DMS 273 (cell line): ENCODE results near the gene C9orf50.
"Not testable (repeated sequence)": the region's sequence is repeated elsewhere in the genome, so short reads cannot be mapped to it uniquely, and the experiment has no call there.

Source experiments
- DNase-seq: peaks from one replicate; lab custom pipeline; 2025; ENCODE audit not compliant: unreplicated experiment; lab: John Stamatoyannopoulos, UW

C9orf50 gene

DNA sequence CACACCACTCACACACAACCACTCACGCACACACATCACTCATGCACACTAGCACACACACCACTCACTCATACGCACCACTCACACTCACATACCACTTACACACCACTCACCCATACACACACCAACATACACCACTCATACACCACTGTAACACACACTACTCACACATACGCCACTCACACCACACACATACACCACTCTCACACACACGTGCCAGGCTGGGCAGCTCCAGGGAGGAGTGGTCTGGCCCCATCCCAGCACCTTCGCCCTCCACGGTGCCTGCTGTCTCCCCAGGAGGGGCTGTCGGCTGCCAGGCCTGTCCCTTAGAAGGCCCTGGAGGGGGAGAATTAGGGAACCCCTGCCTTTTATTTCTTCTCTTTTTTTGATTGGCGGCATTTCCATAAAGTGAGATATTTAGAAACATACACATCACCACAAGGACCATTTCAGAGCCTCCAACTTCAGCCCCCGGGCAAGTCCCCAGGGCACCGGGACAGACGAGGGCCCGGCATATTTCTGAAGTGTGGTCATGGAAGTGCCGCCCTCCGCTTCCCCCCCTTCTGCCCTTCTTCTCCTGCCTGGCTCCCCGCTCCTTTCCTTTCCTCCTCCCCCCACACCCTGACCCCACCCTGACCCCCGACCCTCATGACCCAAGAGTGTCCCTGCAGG is 27.3 kb upstream of the C9orf50 start:
- no peak for DNase-seq

DNA sequence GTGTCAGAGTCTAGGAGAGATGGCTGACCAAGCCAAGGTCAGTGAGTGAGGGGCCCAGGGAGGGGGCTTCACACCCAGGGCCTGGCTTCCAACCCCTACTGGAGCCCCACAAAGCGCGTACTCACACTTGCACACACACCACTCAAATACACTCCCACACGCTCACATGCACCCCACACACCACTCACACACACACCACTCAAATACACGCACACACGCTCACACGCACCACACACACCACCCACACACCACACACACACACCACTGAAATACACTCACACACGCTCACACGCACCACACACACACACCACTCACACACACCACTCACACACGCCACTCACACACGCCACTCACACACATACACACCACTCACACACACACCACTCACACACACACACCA is 26.7 kb upstream of the C9orf50 start:
- DNase-seq: no peak

DNA sequence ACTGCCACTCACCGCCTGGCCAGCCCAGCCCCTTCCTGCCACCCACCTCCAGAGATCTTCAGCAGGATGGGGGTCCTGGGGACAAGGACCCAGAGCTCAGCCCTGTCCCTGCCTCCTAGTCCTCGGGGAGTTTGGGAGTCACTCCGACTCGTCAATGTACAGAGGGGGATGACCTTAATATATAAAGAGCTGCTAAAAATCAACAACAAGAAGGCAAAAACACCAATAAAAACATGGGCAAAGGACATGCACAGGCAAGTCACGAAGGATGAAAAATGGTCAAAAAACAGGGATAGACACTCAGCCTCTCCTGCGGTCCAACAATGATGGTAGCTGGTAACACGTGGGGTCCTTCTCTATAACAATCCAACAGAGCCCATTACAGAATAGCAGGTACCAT is 25.8 kb upstream of the C9orf50 start:
- no peak for DNase-seq

- DNase-seq: no peak
Measured at GRCh38 chr9:129646252-129646651, 25.4 kb upstream of the C9orf50 start.

DNA sequence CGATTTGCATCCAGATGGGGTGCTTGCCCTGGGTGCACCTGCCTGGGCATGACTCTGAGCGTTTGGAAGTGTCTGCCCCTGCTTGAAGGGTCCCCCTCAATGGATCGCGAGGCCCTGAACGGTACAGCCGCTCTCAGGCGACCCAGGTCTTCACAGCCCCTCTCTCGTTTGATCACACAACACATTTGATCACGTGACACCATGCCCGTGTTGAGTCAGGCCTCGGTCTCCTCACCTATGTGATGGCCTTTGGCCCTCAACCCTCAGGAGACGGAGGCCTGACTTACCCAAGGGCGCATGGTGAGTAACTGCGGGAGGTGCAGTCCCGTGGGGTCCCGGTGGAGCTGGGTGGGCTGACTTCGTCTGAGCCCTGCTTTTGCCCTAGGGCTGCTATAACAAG is 24.0 kb upstream of the C9orf50 start:
- DNase-seq: no peak

- no peak for DNase-seq
Measured at GRCh38 chr9:129644365-129644764, 23.5 kb upstream of the C9orf50 start.

GRCh38 chr9:129643706-129644105 is 22.8 kb upstream of the C9orf50 start:
- no peak for DNase-seq

DNA sequence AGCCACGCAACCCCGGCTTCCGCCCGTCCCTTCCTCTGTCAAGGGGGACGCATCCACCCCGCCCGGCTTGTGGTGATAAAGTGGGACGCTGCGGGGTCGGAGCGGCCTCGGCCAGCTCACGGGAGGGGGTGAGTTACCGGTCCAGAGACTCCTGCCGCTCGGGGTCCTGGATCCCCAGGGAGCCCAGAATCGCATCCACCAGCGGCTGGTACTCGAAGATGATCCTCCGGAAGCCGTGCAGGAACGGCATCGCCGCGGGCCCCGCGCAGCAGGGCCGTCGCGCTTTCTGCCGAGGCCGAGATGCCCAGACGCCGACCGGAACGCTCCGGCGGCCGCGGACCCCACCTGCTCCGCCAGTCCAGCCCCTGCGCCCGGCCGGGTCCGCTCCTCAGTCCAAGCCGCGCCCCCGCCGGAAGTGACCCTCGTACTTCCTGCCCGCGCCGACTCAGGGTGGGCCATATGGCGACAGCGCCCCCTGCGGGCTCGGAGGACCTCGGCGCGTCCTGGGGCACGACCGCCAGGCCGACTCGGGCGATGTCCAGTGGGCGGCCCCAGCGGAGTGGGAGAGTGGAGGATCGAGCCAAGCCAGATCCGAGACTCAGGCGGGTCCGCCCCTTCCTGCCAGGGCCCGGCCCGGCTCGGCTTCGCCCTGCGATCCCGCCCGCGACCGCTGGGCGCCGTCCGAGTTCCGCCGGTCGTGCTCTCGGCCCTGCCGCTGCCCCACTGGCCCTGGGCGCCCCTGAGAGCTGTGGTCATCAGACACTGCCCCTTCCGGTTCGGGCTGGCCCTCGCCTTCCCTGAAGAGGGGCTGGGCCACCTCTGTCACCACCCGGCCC is 21.1 kb upstream of the C9orf50 start, which contains the start of gene ASB6:
ASB6 (minus strand) TSS at position 402 of the 836 bp plus-strand sequence; CDS start at position 250, 152 bp downstream.
- DNase-seq: peak; percentile 97

DNA sequence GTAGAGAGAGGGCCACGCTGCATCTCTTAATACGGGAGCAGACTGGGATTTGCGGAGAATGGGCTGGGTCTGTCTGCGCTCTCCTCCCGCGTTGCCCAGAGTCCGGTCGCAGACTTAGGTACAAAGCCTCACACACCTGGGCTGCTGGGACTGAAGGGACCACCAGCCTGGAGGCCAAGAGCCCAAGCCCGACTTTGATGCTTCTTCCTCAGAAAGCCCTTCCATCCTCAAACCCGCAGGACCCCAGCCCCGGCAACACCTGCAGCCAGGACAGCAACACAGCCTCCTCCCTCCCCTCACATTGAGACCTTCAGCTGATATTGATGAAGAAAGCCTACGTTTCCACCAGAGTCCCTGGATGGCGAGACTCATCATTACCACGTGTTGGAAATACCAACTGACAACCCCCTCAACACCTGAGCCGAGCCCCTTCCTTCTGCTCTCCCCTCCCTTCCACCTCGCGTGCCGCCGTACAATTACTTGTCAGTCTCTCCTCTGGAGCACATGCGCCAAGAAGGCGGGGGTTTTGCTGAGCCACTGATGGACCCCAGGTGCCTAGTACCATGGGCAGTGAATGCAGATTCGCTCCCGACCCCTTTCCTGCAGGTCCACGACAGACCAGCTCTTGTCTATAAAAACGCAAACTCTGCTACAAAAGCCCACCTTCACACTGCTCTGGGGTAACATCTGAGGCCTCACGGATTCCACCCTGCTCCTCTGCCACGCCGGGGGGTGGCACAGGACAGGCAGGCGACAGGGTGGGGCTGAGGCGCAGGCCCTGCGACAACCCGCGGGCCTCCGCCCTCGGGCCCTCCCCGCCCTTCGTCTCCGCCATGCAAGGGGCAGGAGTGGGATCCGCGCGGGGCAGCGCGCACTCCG is 20.2 kb upstream of the C9orf50 start:
- peak; percentile 39 for DNase-seq

DNA sequence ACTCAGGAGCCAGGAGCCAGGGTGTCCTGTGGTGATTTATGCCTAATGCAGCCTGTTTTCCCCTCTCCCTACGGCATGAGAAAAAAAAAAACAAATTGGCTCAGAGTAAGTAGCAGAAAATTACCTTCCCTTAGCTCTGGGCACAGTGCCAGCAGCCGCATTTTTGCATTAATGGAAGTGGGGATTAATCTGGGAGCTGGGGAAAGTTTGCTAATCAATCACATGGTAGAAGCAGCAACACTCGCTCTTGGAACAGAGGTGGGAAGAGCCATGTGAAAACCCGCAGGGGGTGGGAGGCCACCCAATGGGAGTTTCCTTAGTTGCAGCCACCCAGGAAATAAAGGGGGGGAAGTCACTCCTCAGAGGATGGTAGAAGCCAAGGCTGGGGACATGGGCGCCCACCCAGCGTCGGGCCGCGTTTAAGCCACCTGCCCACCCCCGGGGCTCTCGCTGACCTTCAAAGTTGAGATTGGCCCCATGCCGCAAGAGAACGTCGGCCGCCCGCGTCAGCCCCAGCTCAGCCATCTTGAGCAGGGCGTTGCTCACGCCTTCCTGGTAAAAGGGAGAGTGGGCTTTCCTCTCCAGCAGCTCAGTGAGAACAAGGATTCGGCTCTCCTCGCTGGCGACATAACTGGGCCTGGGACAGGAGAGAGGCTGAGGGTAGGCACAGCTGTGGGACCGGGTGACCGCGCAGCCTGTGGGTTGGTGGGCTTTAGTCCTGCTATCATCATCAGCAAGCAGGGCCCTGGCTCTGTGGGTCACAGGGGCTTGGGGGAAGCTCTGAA is 19.4 kb upstream of the C9orf50 start:
- DNase-seq: peak; percentile 72

DNA sequence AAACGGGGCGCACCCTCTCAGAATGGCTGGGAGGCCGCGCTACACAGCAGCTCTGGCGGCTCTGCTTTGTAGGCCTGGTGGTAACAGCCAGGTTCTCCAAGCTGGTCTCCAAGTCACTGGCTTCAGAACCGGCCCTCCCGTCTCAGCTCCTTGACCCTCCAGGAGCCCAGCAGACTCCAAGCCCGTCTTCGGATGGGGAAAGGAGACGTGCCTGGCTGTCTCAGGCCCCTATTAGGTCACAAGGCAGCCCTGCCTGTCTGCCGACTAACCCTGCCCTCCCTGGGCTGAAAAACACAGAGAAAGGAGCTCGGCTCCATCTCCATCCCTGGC is 18.8 kb upstream of the C9orf50 start:
- no peak for DNase-seq

- DNase-seq: no peak
Measured at GRCh38 chr9:129639034-129639630, 18.2 kb upstream of the C9orf50 start.

- no peak for DNase-seq
Measured at GRCh38 chr9:129637673-129638439, 17.0 kb upstream of the C9orf50 start.

- DNase-seq: no peak
Measured at GRCh38 chr9:129637102-129637501, 16.2 kb upstream of the C9orf50 start.

DNA sequence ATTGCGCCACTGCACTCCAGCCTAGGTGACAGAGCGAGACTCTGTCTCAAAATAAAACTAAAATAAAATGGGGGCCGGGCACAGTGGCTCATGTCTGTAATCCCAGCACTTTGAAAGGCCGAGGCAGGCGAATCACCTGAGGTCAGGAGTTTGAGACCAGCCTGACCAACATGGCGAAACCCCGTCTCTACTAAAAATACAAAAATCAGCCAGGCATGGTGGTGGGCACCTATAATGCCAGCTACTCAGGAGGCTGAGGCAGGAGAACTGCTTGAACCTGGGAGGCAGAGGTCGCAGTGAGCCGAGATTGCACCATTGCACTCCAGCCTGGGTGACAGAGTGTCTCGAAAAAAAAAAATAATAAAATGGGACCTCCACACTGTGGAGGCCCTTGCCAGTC is 15.4 kb upstream of the C9orf50 start:
- not testable (repeated sequence) for DNase-seq

- no peak for DNase-seq
Measured at GRCh38 chr9:129635099-129636065, 14.5 kb upstream of the C9orf50 start.

DNA sequence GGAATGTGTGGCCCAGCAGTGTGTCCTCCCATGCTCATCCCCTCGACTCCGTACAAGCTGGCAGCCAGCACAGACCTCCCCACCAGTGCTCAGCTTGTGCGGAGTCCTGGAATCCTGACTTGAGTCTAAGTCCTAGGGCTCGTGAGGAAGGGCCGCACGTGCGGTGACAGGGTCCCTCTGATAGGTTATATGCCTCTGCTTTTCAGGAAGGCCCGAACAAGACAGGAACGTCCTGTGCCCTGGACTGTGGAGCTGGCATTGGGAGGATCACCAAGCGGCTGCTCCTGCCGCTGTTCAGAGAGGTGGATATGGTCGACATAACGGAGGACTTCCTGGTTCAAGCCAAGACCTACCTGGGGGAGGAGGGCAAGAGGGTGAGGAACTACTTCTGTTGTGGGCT is 12.9 kb upstream of the C9orf50 start:
- DNase-seq: no peak

DNA sequence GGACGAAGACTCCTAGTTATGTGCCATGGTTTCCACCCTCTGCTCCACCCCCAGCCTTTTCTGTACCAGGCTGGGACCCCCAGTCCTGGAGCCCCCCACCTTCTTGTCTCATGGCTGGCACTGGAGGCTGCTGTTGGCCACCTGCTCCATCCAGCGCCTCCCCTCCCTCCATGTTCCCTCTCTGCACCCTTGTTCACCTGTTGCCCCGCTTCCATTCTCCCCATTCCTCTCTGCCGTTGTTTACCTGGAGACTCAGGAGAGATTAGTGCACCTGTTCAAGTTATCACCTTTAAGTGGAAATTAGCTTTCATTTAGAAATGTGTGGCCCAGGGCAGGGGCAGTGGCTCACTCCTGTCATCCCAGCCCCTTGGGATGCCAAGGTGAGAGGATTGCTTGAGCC is 12.3 kb upstream of the C9orf50 start:
- no peak for DNase-seq
